AG09319 (cell line): ENCODE data around the gene ENG.
A peak's percentile ranks its signal among the peaks of the same experiment; 100 is the strongest.

ENCODE experiments used
- DNase-seq: peaks from one replicate; pipeline ENCODE4 v3.0.0-alpha.2; 2010; ENCODE audit warnings: low read depth; ENCODE audit errors: extremely low read depth
- CTCF ChIP-seq: IDR thresholded peaks from 2 replicates; pipeline ENCODE4 v1.5.1; 2011; ENCODE audit warnings: low read depth, mild to moderate bottlenecking, inconsistent platforms, low read length, moderate library complexity

Gene ENG

GRCh38 chr9:127809002-127809539, 45.4 kb downstream of the ENG start:
- DNase-seq: no peak
- TF ChIP-seq CTCF: no peak

GRCh38 chr9:127808347-127809001, 46.0 kb downstream of the ENG start:
- no peak for TF ChIP-seq CTCF
- DNase-seq: no peak

GRCh38 chr9:127806871-127807270, 47.6 kb downstream of the ENG start:
- TF ChIP-seq CTCF: no peak
- DNase-seq: no peak

GRCh38 chr9:127805620-127806019, 48.8 kb downstream of the ENG start:
- DNase-seq: no peak

GRCh38 chr9:127803507-127804352, 50.7 kb downstream of the ENG start:
- no peak for DNase-seq
- TF ChIP-seq CTCF: no peak

More at GRCh38 chr9:127805620-127806019, 48.8 kb downstream of the ENG start:
- TF ChIP-seq CTCF: peak; percentile 27

- TF ChIP-seq CTCF: no peak
- peak; percentile 73 for DNase-seq
Observed at GRCh38 chr9:127802576-127803443, 51.6 kb downstream of the ENG start, which contains the start of gene FPGS. FPGS (plus strand) TSS chr9:127802882; CDS start chr9:127802925, 43 bp downstream.
